SW 1271 (cell line): ENCODE measurements around the gene NTN1.
A peak's percentile ranks its signal among the peaks of the same experiment; 100 is the strongest.

Experiments
- DNase-seq, 2 experiments: peaks; one replicate each; lab custom pipeline; 2025; lab: John Stamatoyannopoulos, UW

Gene NTN1

GRCh38 chr17:9232591-9233270 lies 211.4 kb downstream of the NTN1 start:
- DNase-seq: no peak

GRCh38 chr17:9233271-9233599 lies 211.9 kb downstream of the NTN1 start:
- no peak for DNase-seq

GRCh38 chr17:9233761-9234160 lies 212.5 kb downstream of the NTN1 start:
- no peak for DNase-seq

GRCh38 chr17:9234389-9234945 lies 213.2 kb downstream of the NTN1 start:
- no peak for DNase-seq

GRCh38 chr17:9235346-9235745 lies 214.0 kb downstream of the NTN1 start:
- DNase-seq: no peak

- DNase-seq: no peak
Observed at GRCh38 chr17:9236286-9237052, 215.2 kb downstream of the NTN1 start.

- DNase-seq: no peak
Observed at GRCh38 chr17:9237053-9237410, 215.7 kb downstream of the NTN1 start.

- no peak for DNase-seq
Observed at GRCh38 chr17:9237661-9238301, 216.5 kb downstream of the NTN1 start.

GRCh38 chr17:9238340-9239245 lies 217.3 kb downstream of the NTN1 start:
- no peak for DNase-seq

- DNase-seq: no peak
Observed at GRCh38 chr17:9239246-9239792, 218.0 kb downstream of the NTN1 start.

GRCh38 chr17:9239793-9240658 lies 218.7 kb downstream of the NTN1 start:
- peak in 1 of 2 experiments; percentile 38 for DNase-seq

- no peak for DNase-seq
Observed at GRCh38 chr17:9240659-9241370, 219.5 kb downstream of the NTN1 start.

GRCh38 chr17:9241371-9241712 lies 220.0 kb downstream of the NTN1 start:
- no peak for DNase-seq

GRCh38 chr17:9241774-9242496 lies 220.6 kb downstream of the NTN1 start:
- DNase-seq: no peak

GRCh38 chr17:9242497-9242881 lies 221.2 kb downstream of the NTN1 start:
- no peak for DNase-seq

- no peak for DNase-seq
Observed at GRCh38 chr17:9242983-9243382, 221.7 kb downstream of the NTN1 start.

GRCh38 chr17:9244066-9245052 lies 223.0 kb downstream of the NTN1 start:
- no peak for DNase-seq

GRCh38 chr17:9247401-9247938 lies 226.2 kb downstream of the NTN1 start:
- no peak for DNase-seq
